Right renal pelvis (tissue), 4 donors: ENCODE measurements around the gene IL17F. TPM values are rescaled to one million over a fixed set of nuclear protein-coding genes. Genes with fewer than 3 reads are reported as not detected.
"Not testable (repeated sequence)": the region's sequence is repeated elsewhere in the genome, so short reads cannot be mapped to it uniquely, and the experiment has no call there.

Experiments
- DNase-seq, 4 donors: peaks; one replicate each; pipeline ENCODE4 v3.0.0-alpha.2; 2013; ENCODE audit warnings: low read depth in 4 of 4, low spot score in 3 of 4, missing footprints in 1 of 4
- polyA plus RNA-seq, 4 donors: library from polyadenylated mRNA; unstranded; fragments of 120-200 nt; gene quantifications; one replicate each; pipeline ENCODE4 v1.2.1, GENCODE V29; 2013; ENCODE audit not compliant: insufficient read length in 4 of 4

IL17F gene
- polyA plus RNA-seq, 4 donors: 0.25 to 0.37 (median 0.36) TPM; not detected in 1

DNA sequence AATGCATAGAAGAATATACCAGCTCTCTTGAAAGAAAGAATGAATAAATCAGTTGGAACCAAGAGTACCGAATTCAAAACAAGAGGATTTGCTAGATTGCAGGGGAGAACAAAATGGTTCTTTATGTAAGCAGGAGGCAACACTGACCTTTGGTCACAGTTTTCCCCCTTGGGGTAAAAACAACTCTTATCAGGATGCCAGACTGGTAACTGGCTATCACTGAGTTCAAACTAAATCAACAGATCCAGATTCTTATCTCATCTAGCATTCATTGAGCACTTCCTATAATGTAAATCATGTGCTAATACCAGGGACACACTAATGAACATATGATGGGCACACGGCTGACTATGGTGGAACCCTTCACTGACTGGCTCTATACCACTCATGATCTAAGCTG is 4.8 kb upstream of the IL17F start:
- no peak for DNase-seq

DNA sequence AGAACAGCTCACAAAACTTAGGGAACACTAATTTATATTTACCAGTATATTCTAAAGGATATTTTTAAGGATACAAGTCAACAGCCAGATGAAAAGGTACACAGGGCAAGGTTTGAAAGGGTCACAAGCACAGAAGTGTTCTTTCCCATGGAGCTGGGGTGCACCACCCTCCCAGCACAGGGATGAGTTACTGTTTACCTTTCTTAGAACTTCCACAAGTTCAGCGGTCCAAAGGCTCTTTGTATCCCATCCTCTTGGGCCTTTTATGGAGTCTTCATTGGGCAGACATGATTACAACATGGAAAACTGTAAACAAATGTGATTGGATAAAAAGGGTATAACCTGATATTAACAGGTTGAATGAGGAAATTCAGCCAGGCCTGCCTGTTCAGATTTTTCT is 1.1 kb upstream of the IL17F start:
- no peak for DNase-seq

DNA sequence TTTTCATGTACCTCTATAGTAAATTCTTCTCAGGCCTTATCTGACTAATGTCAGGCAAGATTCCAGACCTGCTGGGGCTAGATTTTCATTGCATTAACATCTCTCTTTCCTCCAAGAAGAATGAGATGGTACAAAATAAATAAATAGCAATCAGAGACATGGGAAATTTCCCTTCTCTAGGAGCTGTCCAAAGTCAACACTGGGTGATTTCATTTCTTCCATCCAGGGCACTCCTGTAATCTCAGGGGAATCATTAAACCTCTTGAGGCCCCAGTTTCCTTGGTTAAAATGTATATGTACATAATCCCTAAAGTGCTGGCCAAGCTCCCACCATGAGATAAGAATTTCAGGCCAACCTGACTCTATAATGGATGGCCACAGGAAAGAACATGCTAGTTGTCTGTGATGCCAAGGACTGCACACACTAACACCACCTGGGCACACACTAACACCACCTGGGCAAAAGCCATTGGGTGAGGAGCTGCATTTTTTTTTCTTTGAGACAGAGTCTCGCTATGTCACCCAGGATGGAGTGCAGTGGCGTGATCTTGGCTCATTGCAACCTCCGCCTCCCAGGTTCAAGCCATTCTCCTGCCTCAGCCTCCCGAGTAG is 912 bp downstream of the IL17F start:
- no peak for DNase-seq

DNA sequence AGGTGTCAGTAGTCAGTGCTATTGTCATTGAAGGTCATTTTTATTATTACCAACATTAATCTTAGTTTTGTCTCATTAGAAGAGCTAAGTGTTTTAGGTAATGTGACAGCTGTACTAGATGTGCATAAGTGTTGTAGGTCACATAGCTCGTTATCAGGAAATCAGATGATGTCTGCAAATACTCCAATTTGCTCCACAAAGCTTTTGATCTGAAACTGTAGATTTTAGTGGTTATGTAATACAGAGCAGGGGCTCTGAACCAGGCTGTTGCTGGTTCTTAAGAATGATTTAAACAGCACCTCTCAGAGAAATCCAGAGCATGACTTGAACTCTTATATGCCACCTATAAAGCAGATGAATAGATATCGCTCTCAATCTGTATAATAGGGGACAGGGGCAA is 2.5 kb downstream of the IL17F start:
- no peak for DNase-seq

DNA sequence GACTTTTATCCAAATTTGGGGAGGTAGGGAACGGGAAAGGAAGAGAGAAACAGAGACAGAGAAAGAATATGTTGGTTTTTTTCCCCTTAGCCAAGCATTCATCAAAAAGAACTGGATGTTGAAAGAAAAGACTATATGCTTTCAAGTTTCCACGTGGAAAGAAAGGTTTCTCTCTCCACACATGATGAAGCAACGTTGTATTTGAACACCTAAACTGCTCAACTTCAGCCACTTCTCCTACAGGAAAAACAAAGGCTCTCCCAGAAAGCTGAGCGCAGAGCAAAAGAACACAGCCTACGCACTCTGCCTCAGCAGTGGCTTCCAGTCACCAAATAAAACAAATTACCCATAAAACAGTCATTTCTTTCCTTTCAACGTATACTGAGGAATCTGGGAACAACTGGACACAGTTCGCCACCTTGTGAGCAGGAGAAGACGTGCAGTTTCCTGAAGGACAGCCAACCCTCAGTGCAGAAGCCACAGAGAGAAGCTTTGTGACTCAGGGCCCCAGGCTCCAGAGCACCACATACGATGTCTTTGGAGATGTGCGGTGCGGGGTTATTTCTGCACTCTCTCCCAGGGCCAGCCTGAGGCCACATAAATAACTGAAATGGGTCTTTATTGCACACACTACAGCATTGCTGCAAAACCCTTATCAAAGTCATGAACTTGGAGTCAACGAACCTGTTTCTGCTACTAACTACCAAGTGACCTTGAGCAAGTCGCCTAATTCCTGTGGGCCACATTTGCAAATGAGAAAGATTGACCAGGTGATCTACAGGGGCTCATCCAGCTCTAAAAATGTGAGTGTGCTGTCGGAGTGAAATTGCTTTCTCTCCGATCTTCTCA is 10.1 kb downstream of the IL17F start:
- DNase-seq: peak; percentile 52 to 77 (median 63)

DNA sequence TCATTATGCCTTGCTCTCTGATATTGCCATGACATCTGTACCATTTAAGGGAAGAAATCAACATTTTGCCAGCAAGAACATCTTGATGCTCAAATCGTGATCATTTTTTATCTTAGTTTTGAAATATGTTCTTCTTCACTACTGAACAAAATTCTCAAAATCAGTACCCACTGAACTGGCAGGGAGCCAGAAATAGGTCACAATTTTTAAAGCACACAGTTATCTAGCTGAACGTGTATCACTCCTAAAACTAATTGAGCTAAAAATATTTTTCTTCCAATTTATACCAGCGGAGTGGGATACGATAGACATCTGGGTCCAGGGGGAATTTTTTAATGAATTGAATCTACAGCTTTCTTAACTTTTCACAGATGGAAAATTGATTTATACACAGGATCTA is 11.3 kb downstream of the IL17F start:
- DNase-seq: no peak

GRCh38 chr6:52231406-52232127 is 12.7 kb downstream of the IL17F start:
- DNase-seq: no peak

GRCh38 chr6:52230685-52231084 is 13.6 kb downstream of the IL17F start:
- DNase-seq: no peak

DNA sequence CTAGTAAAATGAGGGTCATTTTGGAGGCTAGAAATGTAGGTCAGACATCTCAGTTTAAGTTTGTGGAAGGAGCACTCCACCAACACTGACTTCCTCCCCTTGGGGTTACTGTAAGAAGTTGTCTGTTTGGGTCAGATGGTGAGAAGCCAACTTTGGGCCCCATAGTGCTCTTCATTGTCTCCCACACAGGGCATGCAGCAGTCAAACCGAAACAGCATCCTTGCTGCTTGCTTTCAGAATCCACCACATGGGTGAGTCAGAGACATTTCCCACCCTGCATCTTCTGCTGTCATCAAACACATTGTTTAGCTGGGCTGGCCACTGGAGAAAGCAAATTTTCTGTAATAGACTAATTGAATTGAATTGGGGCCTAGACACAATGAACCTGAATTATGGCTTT is 16.8 kb downstream of the IL17F start:
- DNase-seq: no peak

DNA sequence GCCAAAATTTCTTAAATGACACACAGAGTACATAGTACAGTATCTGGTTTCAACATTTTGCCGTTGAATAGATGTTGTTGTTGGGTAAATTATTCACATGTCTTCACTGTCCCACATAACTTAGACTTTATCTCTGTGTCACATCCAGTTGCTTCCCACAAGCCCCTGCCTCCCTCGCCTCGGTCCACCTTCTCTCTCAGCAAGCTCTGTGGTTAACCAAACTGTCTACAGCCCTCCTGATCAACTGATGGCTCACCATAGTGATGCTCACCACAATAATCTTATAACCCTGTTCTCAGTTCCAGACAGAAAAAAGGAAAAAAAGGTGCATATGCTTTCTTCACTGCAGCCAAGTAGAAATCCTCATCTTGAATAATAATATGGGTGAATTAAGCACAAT is 23.0 kb downstream of the IL17F start:
- DNase-seq: no peak

DNA sequence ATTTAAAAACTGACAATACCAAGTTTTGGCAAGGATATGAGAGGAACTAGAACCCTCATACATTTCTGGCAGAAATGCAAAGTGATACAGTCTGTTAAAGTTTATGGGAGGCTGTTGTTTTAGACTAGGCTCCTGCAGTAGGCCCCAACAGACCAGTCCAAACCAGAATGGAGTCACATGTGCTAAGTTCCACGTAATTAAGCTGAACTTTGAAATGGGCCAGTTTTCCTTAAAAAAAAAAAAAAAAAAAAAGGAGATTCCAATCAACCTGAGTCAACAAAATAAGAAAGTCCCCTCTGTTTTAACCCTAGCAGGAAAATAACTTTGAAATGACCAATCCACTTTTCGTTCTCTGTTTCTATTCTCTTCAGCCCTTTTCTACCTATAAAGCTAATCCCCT is 26.5 kb downstream of the IL17F start:
- DNase-seq: no peak

DNA sequence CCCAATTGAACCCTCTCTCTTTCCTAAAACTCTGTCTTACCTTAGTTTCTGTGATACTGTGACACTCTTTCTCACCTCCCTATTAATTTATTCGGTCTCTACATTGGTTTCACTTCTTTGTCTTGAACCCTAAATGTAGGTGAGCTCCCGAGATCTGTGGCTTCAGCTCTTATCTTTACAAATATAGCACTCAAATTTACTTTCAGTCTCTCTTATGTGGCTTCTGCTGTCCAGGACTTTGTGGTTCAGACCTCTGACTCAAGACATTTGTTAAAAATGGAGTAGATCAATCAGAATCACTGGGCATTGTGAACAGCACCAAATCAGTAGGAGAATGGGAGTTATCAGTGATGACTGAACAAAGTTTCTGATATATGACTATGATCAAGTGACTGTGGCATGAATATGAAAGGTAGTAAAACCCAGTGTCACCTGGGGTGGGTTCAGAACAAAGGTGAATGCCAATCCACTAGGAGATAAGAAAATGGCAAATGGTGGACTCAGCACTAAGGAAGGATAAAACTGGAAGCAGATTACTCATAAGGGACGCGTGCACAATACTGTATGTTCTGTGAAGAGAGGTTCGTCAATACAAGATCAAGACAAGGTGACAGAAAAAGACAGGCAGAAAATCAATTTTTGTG is 27.2 kb downstream of the IL17F start:
- no peak for DNase-seq

GRCh38 chr6:52215787-52216186 is 28.5 kb downstream of the IL17F start:
- no peak for DNase-seq

DNA sequence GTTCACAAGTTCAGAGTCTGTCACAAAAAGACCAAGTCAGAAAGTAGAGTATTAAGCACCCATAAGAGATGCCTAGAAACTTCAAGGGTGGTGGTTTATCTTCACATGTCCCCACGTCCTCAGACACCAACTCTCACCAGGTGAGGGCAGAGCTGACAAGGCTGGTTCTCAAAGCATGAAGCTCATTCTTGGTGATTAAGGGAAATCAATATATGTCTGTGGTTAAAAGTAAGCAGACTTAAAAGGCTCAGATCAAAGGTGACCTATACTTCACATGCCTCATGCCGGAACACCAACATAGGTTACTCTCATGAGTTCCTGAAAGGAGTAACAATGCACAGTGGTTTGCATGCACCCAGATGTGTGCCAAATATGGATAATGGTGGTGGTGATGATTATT is 31.2 kb downstream of the IL17F start:
- DNase-seq: no peak

DNA sequence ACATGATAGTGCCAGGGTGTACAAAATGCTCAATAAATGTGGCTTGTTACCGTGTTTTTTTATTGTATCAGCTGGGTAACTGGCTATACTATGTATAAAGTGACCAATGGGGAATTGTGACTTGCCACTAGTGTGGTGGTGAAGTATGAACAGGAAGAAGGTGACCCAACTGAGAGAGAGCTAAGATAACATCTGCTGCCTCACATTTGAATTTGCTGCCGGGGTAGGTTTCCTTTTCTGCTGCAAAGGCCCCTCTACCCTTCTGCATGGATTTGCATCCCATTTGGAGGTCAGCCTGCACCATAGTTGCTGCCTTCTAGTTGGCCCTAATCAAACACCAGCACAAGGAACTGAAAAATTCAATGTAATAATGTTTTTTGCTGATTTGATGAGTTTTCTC is 34.1 kb downstream of the IL17F start:
- DNase-seq: no peak

DNA sequence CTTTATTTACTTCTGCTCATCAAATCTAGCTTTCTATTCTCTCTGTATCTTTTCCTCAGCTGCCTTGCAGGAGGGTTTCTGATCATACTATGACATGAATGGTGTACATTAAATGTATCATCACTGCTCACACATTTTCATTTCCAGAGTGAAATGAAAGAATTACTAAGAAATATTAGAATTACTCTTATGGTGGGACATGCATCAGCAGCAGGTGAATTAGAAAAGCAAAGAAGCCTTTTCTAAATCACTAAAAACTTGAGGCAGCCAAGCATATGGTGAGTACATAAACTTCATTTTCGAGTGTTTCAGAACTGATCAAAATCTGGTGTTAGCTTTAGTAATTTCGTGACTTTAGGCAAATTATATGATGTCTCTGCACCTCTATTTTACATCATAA is 34.5 kb downstream of the IL17F start:
- DNase-seq: no peak

DNA sequence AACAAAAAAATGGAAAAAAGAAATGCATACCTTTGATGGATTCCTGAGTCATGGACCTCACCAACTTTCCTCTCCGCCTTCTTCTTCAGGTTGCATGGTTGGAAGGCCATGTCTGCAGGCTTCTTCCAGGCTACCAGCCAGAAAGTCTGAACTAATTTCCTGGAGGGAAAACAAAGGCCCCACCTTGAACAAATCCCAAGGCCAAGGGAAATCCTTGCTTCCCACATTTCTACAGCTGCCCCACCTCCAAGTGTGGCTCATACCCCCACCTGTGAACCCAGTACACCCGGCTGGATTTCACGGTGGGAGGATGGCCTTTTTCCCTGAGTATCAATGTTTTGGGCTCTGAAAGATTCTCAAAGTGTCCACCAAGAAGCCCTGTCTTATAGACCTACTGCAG is 35.7 kb downstream of the IL17F start:
- DNase-seq: no peak

GRCh38 chr6:52207066-52207465 is 37.2 kb downstream of the IL17F start:
- no peak for DNase-seq

GRCh38 chr6:52201493-52201892 is 42.8 kb downstream of the IL17F start:
- no peak for DNase-seq

- no peak for DNase-seq
These were observed 43.3 kb downstream of the IL17F start for GRCh38 chr6:52201046-52201445.

DNA sequence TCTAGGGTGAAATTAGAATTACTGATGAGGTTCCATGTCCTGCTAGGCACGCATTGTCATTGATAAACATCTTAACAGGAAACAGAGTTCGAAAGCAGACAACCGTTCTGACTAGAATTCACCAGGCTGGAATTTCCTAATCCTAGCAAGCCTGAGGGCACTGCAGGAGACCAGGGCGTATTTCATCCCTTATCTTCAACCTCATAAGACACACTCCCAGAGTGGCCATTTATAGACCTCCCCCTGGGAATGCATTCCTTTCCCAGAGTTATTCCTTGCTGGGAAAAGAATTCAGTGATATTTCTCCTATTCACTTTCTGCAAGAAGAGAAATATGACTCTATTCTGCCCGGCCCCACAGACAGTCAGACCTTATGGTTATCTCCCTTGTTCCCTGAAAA is 44.2 kb downstream of the IL17F start:
- DNase-seq: not testable (repeated sequence)
